Astrocyte (in vitro differentiated cells and primary cell): ENCODE measurements around the gene MYH7B. TPM values are rescaled to one million over a fixed set of nuclear protein-coding genes. Genes with fewer than 3 reads are reported as not detected.

Experiments
- DNase-seq: peaks from one replicate; pipeline ENCODE4 v3.0.0-alpha.2; 2010; ENCODE audit warnings: low read depth
- FAIRE-seq: peaks from 2 replicates; lab custom pipeline; 2011; peaks lifted over from hg19 to GRCh38; lab: Jason Lieb, UNC
- H2AFZ ChIP-seq: 2 replicates; pipeline ENCODE4 v1.6.0; 2012; ENCODE audit warnings: low read depth, low read length, inconsistent platforms
- H3K27ac ChIP-seq: 2 replicates; pipeline ENCODE4 v1.5.1; 2011; ENCODE audit warnings: low read depth, low read length, inconsistent platforms
- H3K27me3 ChIP-seq: 2 replicates; pipeline ENCODE4 v1.6.0; 2011; ENCODE audit warnings: low read length, inconsistent platforms; ENCODE audit not compliant: insufficient read depth
- H3K36me3 ChIP-seq: 2 replicates; pipeline ENCODE4 v1.5.1; 2011; ENCODE audit warnings: low read length, inconsistent platforms; ENCODE audit not compliant: insufficient read depth
- H3K4me1 ChIP-seq: 2 replicates; pipeline ENCODE4 v1.5.1; 2011; ENCODE audit warnings: low read length, inconsistent platforms; ENCODE audit not compliant: insufficient read depth
- H3K4me2 ChIP-seq: 2 replicates; pipeline ENCODE4 v1.6.0; 2012; ENCODE audit warnings: low read length, inconsistent platforms
- H3K4me3 ChIP-seq: 2 replicates; pipeline ENCODE4 v1.5.1; 2011; ENCODE audit warnings: low read depth, mild to moderate bottlenecking, low read length, inconsistent platforms; ENCODE audit not compliant: insufficient read depth
- H3K79me2 ChIP-seq: 2 replicates; pipeline ENCODE4 v1.6.0; 2012; ENCODE audit warnings: mild to moderate bottlenecking, low read length, inconsistent platforms; ENCODE audit not compliant: insufficient read depth
- H3K9ac ChIP-seq: 2 replicates; pipeline ENCODE4 v1.6.0; 2012; ENCODE audit warnings: mild to moderate bottlenecking, low read length, inconsistent platforms
- H3K9me3 ChIP-seq: 2 replicates; pipeline ENCODE4 v1.5.1; 2012; ENCODE audit warnings: low read depth, mild to moderate bottlenecking, low read length, inconsistent platforms; ENCODE audit not compliant: insufficient read depth
- H4K20me1 ChIP-seq: 2 replicates; pipeline ENCODE4 v1.6.0; 2012; ENCODE audit warnings: low read length, inconsistent platforms; ENCODE audit not compliant: insufficient read depth
- H3K27ac Mint-ChIP-seq: one replicate; pipeline ENCODE4 v1.8.0; 2021; ENCODE audit warnings: mild to moderate bottlenecking, mixed read lengths; ENCODE audit not compliant: unreplicated experiment
- H3K27me3 Mint-ChIP-seq: one replicate; pipeline ENCODE4 v1.8.0; 2021; ENCODE audit warnings: low read depth, mixed read lengths; ENCODE audit not compliant: unreplicated experiment
- H3K36me3 Mint-ChIP-seq: one replicate; pipeline ENCODE4 v1.8.0; 2021; ENCODE audit warnings: low read depth, mixed read lengths; ENCODE audit not compliant: unreplicated experiment
- H3K4me1 Mint-ChIP-seq: one replicate; pipeline ENCODE4 v1.8.0; 2021; ENCODE audit warnings: low read depth, mixed read lengths; ENCODE audit not compliant: unreplicated experiment
- H3K4me3 Mint-ChIP-seq: one replicate; pipeline ENCODE4 v1.8.0; 2021; ENCODE audit warnings: mild to moderate bottlenecking, moderate library complexity, mixed read lengths; ENCODE audit not compliant: unreplicated experiment
- H3K9me3 Mint-ChIP-seq: one replicate; pipeline ENCODE4 v1.8.0; 2021; ENCODE audit warnings: mild to moderate bottlenecking, mixed read lengths; ENCODE audit not compliant: unreplicated experiment
- EZH2 ChIP-seq: IDR thresholded peaks from 2 replicates; pipeline ENCODE4 v1.6.1; 2012; ENCODE audit warnings: mild to moderate bottlenecking, low read length, inconsistent platforms; ENCODE audit not compliant: insufficient read depth
- total RNA-seq: library from RNA; stranded (reverse); gene quantifications from 2 replicates; pipeline ENCODE4 v1.2.1, GENCODE V29; 2021
- TF ChIP-seq, protein P1 (sequence below): IDR thresholded peaks from 2 replicates; pipeline ENCODE4 v1.5.1; 2011; ENCODE audit warnings: low read depth, mild to moderate bottlenecking, inconsistent platforms, low read length, moderate library complexity; ENCODE audit not compliant: insufficient read depth

The MYH7B gene
- total RNA-seq, 1 donor from 2014 or later, result 0.11 TPM

- Histone ChIP-seq H3K4me2 (no peak overlapping the region), H3K9me3 (no peaks in the 10 kb centered on the region), H3K9ac (no peak overlapping the region), H4K20me1 (peaks cover 48% of the 10 kb centered on the region), H2AFZ (no peak overlapping the region), H3K27me3 (no peaks in the 10 kb centered on the region), H3K27ac (no peak overlapping the region), H3K36me3 (peaks cover 12% of the 10 kb centered on the region), H3K4me3 (no peak overlapping the region), H3K79me2 (no peaks in the 10 kb centered on the region), H3K4me1 (no peaks in the 10 kb centered on the region)
- Mint-ChIP-seq H3K27me3 (no peaks in the 10 kb centered on the region), H3K27ac (no peak overlapping the region), H3K4me1 (peaks cover 3% of the 10 kb centered on the region), H3K4me3 (no peak overlapping the region), H3K36me3 (peaks cover 19% of the 10 kb centered on the region), H3K9me3 (no peaks in the 10 kb centered on the region)
- TF ChIP-seq, protein P1, sequence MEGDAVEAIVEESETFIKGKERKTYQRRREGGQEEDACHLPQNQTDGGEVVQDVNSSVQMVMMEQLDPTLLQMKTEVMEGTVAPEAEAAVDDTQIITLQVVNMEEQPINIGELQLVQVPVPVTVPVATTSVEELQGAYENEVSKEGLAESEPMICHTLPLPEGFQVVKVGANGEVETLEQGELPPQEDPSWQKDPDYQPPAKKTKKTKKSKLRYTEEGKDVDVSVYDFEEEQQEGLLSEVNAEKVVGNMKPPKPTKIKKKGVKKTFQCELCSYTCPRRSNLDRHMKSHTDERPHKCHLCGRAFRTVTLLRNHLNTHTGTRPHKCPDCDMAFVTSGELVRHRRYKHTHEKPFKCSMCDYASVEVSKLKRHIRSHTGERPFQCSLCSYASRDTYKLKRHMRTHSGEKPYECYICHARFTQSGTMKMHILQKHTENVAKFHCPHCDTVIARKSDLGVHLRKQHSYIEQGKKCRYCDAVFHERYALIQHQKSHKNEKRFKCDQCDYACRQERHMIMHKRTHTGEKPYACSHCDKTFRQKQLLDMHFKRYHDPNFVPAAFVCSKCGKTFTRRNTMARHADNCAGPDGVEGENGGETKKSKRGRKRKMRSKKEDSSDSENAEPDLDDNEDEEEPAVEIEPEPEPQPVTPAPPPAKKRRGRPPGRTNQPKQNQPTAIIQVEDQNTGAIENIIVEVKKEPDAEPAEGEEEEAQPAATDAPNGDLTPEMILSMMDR, result no peak
- no peak for TF ChIP-seq EZH2
- DNase-seq (no peak), FAIRE-seq (no peak)
Observed at GRCh38 chr20:35001596-35002362, 46.1 kb downstream of the MYH7B start.

DNA sequence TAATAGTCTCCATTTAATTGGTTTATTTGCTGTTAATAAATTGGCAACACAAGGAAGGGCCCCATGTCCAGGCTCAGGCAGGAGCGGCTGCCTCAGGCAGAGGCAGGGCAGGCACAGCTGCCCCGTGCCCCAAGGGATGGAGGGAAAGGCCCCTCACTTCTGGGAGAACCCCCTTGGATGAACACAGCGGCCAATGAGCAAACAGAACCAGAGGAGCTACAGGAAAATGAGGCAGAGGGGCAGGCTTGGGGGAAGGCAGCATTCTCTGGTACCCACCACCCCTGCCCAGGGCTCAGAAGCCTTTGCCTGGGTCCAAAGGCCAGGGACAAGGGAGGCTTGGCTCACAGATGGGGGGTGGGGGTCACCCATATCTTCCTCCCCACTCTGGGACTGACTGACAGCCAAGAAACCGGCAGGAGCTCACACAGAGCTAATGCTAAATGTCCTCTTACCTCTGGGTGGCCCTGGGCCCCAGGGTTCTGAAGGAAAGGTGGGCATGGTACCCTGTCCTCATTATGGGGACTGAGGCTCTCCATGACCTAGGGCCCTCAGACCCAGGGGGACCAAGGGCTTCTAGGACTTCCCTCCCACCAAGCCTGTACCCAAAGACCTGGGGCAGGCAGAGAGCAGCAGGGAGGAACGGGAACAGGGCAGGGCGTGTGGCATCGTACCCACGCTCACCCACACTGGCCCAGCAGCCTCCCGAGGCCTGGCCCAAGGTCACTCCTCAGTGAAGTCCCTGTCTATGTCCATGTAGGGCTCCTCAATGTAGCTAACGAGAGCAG is 47.0 kb downstream of the MYH7B start:
- peaks cover 1% of the 10 kb centered on the region for H3K4me1 Mint-ChIP-seq
- H3K79me2 ChIP-seq, result no peaks in the 10 kb centered on the region
- H3K4me3 ChIP-seq, result no peak overlapping the region
- no peak overlapping the region for H3K4me3 Mint-ChIP-seq
- H4K20me1 ChIP-seq, result peaks cover 51% of the 10 kb centered on the region
- H3K9me3 ChIP-seq, result no peaks in the 10 kb centered on the region
- no peak overlapping the region for H3K4me2 ChIP-seq
- no peak overlapping the region for H3K27ac Mint-ChIP-seq
- FAIRE-seq (no peak), DNase-seq (no peak)
- no peak overlapping the region for H3K9ac ChIP-seq
- peaks cover 18% of the 10 kb centered on the region for H3K36me3 ChIP-seq
- no peaks in the 10 kb centered on the region for H3K27me3 Mint-ChIP-seq
- H3K9me3 Mint-ChIP-seq, result no peaks in the 10 kb centered on the region
- H2AFZ ChIP-seq, result no peak overlapping the region
- TF ChIP-seq, protein P1, result no peak
- no peak for TF ChIP-seq EZH2
- no peak overlapping the region for H3K27ac ChIP-seq
- peaks cover 18% of the 10 kb centered on the region for H3K36me3 Mint-ChIP-seq
- no peaks in the 10 kb centered on the region for H3K27me3 ChIP-seq
- no peaks in the 10 kb centered on the region for H3K4me1 ChIP-seq
